HL-60/S4 treated with retinoic acid at 250 ng/mL for 4 days and 3 days (cell line): ENCODE measurements around the gene SIPA1L3.
"Not testable (repeated sequence)": the region's sequence is repeated elsewhere in the genome, so short reads cannot be mapped to it uniquely, and the experiment has no call there.

Experiments used
- in situ Hi-C: fragments of 300-500 bp; cut with MboI; formaldehyde crosslinking; loops from 2 replicates; pipeline ENCODE4 v1.7.0; 2022; ENCODE audit warnings: low sequenced_read_pairs

The SIPA1L3 gene

GRCh38 chr19:38061294-38061693 is 154.3 kb downstream of the SIPA1L3 start:
- in situ Hi-C loops, result no loop called here

- in situ Hi-C loops, result no loop called here
Measured at GRCh38 chr19:38062959-38063761, 156.2 kb downstream of the SIPA1L3 start.

GRCh38 chr19:38063928-38064327 is 156.9 kb downstream of the SIPA1L3 start:
- in situ Hi-C loops, result no loop called here

GRCh38 chr19:38064661-38065425 is 157.8 kb downstream of the SIPA1L3 start:
- in situ Hi-C loops, result no loop called here

DNA sequence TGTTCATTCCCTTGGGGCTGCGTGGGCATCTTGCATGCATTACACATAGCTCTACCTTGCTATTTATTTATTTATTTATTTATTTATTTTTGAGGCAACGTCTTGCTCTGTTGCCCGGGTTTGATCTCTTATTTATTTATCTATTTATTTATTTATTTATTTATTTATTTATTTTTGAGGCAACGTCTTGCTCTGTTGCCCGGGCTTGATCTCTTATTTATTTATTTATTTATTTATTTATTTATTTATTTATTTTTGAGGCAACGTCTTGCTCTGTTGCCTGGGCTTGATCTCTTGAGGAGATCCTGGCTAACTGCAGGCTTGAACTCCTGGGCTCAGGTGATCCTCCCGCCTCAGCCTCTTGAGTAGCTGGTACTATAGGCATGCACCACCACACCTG is 158.8 kb downstream of the SIPA1L3 start:
- in situ Hi-C loops, result not testable (repeated sequence)

DNA sequence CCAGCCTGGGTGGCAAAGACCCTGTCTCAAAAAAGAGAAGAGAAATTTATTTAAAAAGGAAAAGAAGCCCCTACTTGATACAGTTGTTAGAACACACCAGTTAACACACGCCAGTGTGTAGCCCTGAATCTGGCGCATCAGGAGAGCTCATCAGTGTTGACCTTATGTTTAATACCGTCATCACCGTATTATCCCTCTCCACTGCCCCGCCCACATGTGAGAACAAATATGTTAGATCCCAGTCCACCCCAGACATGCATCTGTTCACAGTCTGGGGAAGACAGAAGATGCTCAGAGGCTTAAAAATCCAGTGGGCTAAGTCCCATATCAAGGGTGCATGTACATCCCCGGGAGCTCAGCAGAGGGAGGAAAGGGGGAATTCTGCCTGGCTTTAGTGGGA is 161.8 kb downstream of the SIPA1L3 start:
- in situ Hi-C loops, result no loop called here

- in situ Hi-C loops, result no loop called here
Measured at GRCh38 chr19:38070573-38070972, 163.6 kb downstream of the SIPA1L3 start.

- in situ Hi-C loops, result not testable (repeated sequence)
Measured at GRCh38 chr19:38071054-38071453, 164.0 kb downstream of the SIPA1L3 start.

DNA sequence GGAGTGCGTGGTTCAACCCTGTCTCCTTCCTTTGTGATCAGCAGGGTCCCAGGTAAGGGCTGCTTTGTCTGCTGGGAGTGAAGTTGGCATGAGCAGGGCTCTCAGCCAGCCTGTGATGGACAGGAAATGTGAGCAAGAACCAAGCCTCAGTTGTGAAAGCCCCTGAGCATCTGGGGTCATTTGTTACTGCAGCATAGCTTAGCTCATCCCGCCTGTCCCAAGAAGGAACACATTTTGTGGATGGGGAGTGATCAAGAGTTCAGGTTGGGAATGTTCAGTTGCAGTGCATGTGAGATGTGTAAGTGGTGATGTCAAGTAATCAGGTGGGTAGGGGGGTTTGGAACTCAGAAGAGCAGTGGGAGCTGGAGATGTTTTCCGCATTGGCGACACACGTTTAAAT is 164.6 kb downstream of the SIPA1L3 start:
- in situ Hi-C loops, result no loop called here

GRCh38 chr19:38072776-38073750 is 166.1 kb downstream of the SIPA1L3 start:
- in situ Hi-C loops, result no loop called here

DNA sequence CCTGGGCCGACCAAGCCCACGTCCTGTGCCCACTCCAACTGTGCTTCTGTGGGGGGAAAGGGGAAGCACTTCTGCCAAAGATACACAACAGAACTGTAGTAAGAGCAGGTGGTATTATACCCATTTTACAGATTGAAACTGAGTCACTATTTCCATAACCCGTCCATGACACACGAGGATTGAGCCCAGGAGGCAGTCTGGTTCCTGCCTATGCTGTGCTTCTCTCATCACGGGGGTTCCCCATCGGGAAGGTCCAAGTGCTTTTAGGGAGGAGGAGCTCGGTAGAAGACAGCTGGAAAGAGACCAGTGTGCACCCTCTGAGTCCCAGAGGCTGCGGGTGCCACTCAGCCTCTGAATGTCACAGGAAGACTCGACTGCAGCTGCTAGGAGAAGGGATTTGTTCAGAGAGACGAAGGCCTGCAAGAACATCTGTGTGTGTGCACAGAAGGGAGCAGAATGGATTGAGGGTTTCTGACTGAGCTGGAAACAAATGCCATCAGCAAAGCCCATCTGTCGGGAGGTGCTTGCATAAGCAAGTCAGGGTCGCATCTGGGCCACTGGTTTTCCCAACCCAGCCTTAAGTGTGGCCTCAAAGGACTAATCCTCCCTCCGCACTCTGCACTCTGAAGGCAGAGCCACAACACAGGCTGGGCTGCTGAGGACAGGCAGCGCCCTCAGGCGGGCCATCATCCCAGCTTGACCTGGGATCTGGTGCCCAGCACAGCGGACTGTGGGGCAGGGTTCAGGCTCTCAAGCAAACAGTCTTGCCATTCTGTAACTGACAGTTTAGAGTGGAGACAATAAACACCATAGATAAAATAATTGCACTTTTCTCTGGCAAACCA is 167.1 kb downstream of the SIPA1L3 start:
- in situ Hi-C loops, result no loop called here

- in situ Hi-C loops, result loop anchor here (25.0 kb wide), 1 partner anchor 164 kb away; the partner anchor contains the start of genes SIPA1L3 and WDR87
Measured at GRCh38 chr19:38076337-38076736, 169.3 kb downstream of the SIPA1L3 start.

GRCh38 chr19:38078302-38078930 is 171.4 kb downstream of the SIPA1L3 start:
- in situ Hi-C loops, result loop anchor here (25.0 kb wide), 1 partner anchor 166 kb away; the partner anchor contains the start of genes SIPA1L3 and WDR87

- in situ Hi-C loops, result loop anchor here (25.0 kb wide), 1 partner anchor 168 kb away; the partner anchor contains the start of genes SIPA1L3 and WDR87
Measured at GRCh38 chr19:38079926-38080380, 172.9 kb downstream of the SIPA1L3 start.

DNA sequence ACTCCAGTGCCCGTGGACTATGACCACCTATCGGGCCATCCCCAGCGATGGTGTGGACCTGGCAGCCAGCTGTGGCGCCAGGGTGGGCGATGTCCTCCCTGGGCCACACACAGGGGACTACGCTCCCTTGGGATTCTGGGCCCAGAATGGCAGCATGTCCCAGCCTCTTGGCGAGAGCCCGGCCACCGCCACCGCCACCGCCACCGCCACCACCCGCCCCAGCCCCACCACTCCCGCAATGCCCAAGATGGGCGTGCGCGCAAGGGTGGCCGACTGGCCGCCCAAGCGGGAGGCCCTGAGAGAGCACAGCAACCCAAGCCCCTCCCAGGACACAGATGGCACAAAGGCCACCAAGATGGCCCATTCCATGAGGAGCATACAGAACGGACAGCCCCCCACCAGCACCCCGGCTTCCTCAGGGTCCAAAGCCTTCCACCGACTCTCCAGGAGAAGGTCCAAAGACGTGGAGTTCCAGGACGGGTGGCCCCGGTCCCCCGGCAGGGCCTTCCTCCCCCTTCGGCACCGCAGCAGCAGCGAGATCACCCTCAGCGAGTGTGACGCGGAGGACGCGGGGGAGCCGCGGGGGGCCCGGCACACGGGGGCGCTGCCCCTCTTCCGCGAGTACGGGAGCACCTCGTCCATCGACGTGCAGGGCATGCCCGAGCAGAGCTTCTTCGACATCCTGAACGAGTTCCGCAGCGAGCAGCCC is 174.7 kb downstream of the SIPA1L3 start:
- in situ Hi-C loops, result loop anchor here (25.0 kb wide), 1 partner anchor 169 kb away; the partner anchor contains the start of genes SIPA1L3 and WDR87

GRCh38 chr19:38082256-38083118 is 175.5 kb downstream of the SIPA1L3 start:
- in situ Hi-C loops, result loop anchor here (25.0 kb wide), 1 partner anchor 170 kb away; the partner anchor contains the start of genes SIPA1L3 and WDR87

DNA sequence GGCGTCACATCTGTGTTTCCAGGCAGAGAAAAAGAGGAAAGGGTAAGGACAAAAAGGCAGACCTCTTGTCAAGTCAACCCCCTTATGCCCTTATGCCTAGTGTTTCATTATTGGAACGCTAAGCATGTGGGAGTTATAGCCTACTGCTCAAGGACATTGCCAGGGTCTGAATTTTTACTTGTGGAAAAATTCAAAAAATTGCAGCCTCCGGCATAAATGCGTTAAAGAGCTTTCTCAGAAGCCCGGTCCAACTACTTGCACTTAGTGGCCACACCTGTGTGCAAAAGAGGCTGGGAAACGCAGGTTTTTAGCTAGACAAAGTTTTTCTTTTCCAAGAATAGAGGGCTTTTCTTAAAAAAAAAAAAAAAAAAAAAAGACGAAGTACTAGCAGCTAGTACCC is 177.2 kb downstream of the SIPA1L3 start:
- in situ Hi-C loops, result loop anchor here (25.0 kb wide), 1 partner anchor 172 kb away; the partner anchor contains the start of genes SIPA1L3 and WDR87
